OCI-LY1 (cell line): ENCODE data around the gene RNF224.

Source experiments
- EZH2 ChIP-seq: fragments of 200-600 bp; sonication (generic), shearing (Covaris generic); IDR thresholded peaks from 2 replicates; pipeline ENCODE4 v1.8.0; 2017; ENCODE audit warnings: borderline replicate concordance, mixed run types, mild to moderate bottlenecking, antibody characterized with exemption, low read length, moderate library complexity, mixed read lengths
- TF ChIP-seq, protein P1 (sequence below): fragments of 200-600 bp; sonication (generic), shearing (Covaris generic); IDR thresholded peaks from 2 replicates; pipeline ENCODE4 v1.5.1; 2017; ENCODE audit warnings: mild to moderate bottlenecking, antibody characterized with exemption, low read length, moderate library complexity, mixed read lengths

DNA sequence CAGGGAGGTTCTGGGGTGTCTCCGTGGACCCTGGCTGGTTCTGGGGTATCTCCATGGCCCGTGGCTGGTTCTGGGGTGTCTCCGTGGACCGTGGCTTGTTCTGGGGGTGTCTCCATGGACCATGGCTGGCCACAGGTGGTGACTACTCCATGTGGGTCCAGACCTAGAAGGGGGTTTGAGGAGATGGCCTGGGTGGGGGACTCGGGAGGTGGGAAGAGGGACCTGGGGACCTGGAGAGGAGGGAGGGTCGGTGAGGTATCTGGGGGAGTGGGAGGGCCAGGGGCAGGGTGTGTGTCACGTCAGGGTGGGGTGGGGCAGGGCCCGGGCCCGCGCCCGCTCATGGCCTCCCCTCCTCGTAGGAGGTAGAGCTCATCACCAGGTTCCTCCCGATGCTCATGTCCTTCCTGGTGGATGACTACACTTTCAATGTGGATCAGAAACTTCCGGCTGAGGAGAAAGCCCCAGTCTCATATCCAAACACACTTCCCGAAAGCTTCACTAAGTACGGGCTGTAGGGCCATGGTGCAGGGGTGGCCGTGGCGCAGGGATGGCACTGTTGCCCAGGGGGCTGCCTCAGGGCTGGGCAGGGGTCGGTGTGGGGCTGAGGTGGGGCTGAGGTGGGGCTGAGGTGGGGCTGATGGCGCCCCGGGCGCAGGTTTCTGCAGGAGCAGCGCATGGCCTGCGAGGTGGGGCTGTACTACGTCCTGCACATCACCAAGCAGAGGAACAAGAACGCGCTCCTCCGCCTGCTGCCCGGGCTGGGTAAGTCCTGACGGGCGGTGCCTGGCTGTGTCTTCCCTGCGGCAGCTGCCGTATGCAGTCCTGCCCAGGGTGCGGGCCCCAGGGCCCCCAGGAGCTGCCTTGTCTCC, 39.5 kb downstream of the RNF224 start:
- TF ChIP-seq, protein P1, sequence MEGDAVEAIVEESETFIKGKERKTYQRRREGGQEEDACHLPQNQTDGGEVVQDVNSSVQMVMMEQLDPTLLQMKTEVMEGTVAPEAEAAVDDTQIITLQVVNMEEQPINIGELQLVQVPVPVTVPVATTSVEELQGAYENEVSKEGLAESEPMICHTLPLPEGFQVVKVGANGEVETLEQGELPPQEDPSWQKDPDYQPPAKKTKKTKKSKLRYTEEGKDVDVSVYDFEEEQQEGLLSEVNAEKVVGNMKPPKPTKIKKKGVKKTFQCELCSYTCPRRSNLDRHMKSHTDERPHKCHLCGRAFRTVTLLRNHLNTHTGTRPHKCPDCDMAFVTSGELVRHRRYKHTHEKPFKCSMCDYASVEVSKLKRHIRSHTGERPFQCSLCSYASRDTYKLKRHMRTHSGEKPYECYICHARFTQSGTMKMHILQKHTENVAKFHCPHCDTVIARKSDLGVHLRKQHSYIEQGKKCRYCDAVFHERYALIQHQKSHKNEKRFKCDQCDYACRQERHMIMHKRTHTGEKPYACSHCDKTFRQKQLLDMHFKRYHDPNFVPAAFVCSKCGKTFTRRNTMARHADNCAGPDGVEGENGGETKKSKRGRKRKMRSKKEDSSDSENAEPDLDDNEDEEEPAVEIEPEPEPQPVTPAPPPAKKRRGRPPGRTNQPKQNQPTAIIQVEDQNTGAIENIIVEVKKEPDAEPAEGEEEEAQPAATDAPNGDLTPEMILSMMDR, result no peak
- no peak for TF ChIP-seq EZH2
